HL-60 (cell line): ENCODE data around the gene NCKAP5L.

Experiments used
- DNase-seq, 2 experiments: peaks; one replicate each; pipeline ENCODE4 v3.0.0-alpha.2; 2010 to 2020; ENCODE audit warnings: low read depth in 1 of 2, low spot score in 1 of 2
- H3K27ac ChIP-seq: fragments of 250-450 bp; sonication (Bioruptor Pico); replicated peaks from 2 replicates; pipeline ENCODE4 v1.5.1; 2020; ENCODE audit warnings: mild to moderate bottlenecking, moderate library complexity
- H3K27me3 ChIP-seq: fragments of 250-450 bp; sonication (Bioruptor Pico); 2 replicates; pipeline ENCODE4 v1.5.1; 2021; ENCODE audit warnings: mild to moderate bottlenecking, moderate library complexity; ENCODE audit not compliant: insufficient read depth, poor library complexity, severe bottlenecking
- H3K4me3 ChIP-seq: replicated peaks from 2 replicates; pipeline ENCODE4 v1.5.1; 2011; ENCODE audit warnings: mild to moderate bottlenecking, control low read depth, low read length; ENCODE audit not compliant: insufficient read depth
- CTCF ChIP-seq: IDR thresholded peaks from one replicate; pipeline ENCODE4 v1.5.1; 2011; ENCODE audit warnings: low read length, control low read depth, inconsistent platforms; ENCODE audit not compliant: insufficient read depth
- GABPA ChIP-seq: IDR thresholded peaks from 2 replicates; pipeline ENCODE4 v1.6.1; 2012; ENCODE audit warnings: low read depth
- POLR2AphosphoS5 ChIP-seq: IDR thresholded peaks from 2 replicates; pipeline ENCODE4 v1.6.1; 2012; ENCODE audit warnings: low read depth
- SPI1 ChIP-seq: IDR thresholded peaks from 2 replicates; pipeline ENCODE4 v1.6.1; 2012; ENCODE audit warnings: low read depth, mild to moderate bottlenecking, borderline replicate concordance
- TF ChIP-seq, protein P1 (sequence below): IDR thresholded peaks from 2 replicates; pipeline ENCODE4 v1.6.1; 2012; ENCODE audit warnings: low read depth; ENCODE audit not compliant: insufficient replicate concordance

NCKAP5L gene

GRCh38 chr12:49843876-49844437, 15.7 kb upstream of the NCKAP5L start:
- Histone ChIP-seq H3K27ac (no peak overlapping the region; the same call in 1 of the 2 replicates), H3K4me3 (no peak overlapping the region), H3K27me3 (no peaks in the 10 kb centered on the region)

GRCh38 chr12:49843411-49843810, 15.2 kb upstream of the NCKAP5L start:
- H3K4me3 ChIP-seq = peak overlapping the region; percentile 87
- no peak for TF ChIP-seq GABPA
- TF ChIP-seq SPI1 = no peak
- TF ChIP-seq CTCF = no peak
- no peak for TF ChIP-seq POLR2AphosphoS5
- TF ChIP-seq, protein P1, sequence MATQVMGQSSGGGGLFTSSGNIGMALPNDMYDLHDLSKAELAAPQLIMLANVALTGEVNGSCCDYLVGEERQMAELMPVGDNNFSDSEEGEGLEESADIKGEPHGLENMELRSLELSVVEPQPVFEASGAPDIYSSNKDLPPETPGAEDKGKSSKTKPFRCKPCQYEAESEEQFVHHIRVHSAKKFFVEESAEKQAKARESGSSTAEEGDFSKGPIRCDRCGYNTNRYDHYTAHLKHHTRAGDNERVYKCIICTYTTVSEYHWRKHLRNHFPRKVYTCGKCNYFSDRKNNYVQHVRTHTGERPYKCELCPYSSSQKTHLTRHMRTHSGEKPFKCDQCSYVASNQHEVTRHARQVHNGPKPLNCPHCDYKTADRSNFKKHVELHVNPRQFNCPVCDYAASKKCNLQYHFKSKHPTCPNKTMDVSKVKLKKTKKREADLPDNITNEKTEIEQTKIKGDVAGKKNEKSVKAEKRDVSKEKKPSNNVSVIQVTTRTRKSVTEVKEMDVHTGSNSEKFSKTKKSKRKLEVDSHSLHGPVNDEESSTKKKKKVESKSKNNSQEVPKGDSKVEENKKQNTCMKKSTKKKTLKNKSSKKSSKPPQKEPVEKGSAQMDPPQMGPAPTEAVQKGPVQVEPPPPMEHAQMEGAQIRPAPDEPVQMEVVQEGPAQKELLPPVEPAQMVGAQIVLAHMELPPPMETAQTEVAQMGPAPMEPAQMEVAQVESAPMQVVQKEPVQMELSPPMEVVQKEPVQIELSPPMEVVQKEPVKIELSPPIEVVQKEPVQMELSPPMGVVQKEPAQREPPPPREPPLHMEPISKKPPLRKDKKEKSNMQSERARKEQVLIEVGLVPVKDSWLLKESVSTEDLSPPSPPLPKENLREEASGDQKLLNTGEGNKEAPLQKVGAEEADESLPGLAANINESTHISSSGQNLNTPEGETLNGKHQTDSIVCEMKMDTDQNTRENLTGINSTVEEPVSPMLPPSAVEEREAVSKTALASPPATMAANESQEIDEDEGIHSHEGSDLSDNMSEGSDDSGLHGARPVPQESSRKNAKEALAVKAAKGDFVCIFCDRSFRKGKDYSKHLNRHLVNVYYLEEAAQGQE = no peak
- no peak for DNase-seq
- no peaks in the 10 kb centered on the region for H3K27me3 ChIP-seq
- peak overlapping the region; percentile 82 for H3K27ac ChIP-seq

More at GRCh38 chr12:49843876-49844437, 15.7 kb upstream of the NCKAP5L start:
- DNase-seq = no peak
- TF ChIP-seq POLR2AphosphoS5 = no peak
- no peak for TF ChIP-seq SPI1
- no peak for TF ChIP-seq CTCF
- TF ChIP-seq, protein P1 = no peak
- no peak for TF ChIP-seq GABPA

- TF ChIP-seq POLR2AphosphoS5 (peak; percentile 91), SPI1 (peak; percentile 61; the same call in 1 of the 2 replicates), GABPA (peak; percentile 83), CTCF (no peak)
- TF ChIP-seq, protein P1 = peak; percentile 50
- Histone ChIP-seq H3K27me3 (no peaks in the 10 kb centered on the region), H3K27ac (peak within 1 kb of the TSS; percentile 82), H3K4me3 (peak within 1 kb of the TSS; percentile 87)
- DNase-seq = peak; percentile 88 to 94
These were observed 14.5 kb upstream of the NCKAP5L start, which contains the start of gene BCDIN3D for GRCh38 chr12:49842519-49843352. Gene BCDIN3D (minus strand): TSS chr12:49843106. CDS start chr12:49843087, 19 bp downstream.
